Measurements from ENCODE around the gene ASXL3.

ASXL3 gene

GRCh38 chr18:33581856-33582255, 3.8 kb downstream of the ASXL3 start:
- no peak for DNase-seq (ENCODE audit: low read depth, low spot score)

GRCh38 chr18:33583901-33584300, 5.9 kb downstream of the ASXL3 start:
- DNase-seq (ENCODE audit: low read depth, low spot score) = no peak

DNA sequence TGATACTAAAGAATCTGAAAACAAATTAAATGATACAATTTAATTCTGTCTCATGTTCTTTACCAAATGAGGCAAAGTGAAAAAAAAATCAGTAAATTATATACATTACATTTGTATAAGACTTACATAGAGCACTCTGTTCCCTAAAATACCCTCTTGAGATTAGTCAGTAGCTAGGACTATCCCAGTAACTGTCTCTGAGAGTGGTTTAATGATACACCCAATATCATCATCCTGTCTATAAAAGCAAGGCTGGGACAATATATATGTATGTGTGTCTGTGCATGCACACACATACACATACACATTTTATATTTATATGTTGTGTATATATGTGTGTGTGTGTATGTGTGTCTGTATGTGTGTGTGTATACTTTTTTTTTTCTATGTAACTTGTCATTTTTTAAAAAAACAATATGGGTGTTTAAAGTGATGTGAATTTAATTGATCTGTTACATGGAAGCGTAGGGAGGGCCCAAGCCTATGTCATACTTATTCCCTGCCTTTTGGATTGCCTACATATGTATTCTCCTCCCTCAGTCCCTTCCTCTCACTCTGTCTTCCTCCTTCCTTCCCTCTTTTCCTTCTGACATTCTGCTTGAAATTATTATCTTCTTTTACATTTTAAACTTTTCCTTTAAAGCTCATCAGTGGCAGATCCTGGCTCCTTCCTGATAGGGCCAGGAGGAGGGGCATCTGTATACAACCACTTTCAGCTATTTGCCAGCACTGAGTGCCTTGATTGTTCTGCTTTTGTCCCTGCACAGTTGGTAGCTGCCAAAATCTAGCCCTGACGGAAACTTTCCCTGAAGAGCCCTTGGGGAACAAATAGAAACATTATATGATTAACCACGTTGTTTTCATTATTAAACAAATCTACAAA, 6.8 kb downstream of the ASXL3 start:
- no peak for DNase-seq (ENCODE audit: low read depth, low spot score)

DNA sequence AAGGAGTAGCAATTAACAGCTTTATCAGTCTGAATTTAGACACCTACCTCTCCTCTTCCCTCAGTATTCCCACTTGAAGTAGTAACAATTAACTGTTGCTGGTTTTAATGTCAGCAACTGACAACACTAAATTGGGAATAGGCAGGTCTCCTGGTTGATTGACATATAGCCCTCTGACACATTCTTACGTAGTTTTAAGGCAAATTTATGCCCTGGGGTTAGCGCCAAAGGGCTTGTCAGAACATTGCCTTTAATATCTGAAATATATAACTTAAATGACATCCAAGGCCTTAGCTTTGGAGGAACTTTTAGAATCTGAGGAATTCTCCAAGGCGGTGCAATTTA, 7.4 kb downstream of the ASXL3 start:
- DNase-seq (ENCODE audit: low read depth, low spot score) = no peak

GRCh38 chr18:33588361-33588760, 10.3 kb downstream of the ASXL3 start:
- no peak for DNase-seq (ENCODE audit: low read depth, low spot score)

GRCh38 chr18:33593261-33593660, 15.2 kb downstream of the ASXL3 start:
- DNase-seq (ENCODE audit: low read depth, low spot score) = no peak

- no peak for DNase-seq (ENCODE audit: low read depth, low spot score)
Measured at GRCh38 chr18:33594799-33595198, 16.8 kb downstream of the ASXL3 start.

GRCh38 chr18:33596178-33596854, 18.3 kb downstream of the ASXL3 start:
- no peak for DNase-seq (ENCODE audit: low read depth, low spot score)

GRCh38 chr18:33600846-33601245, 22.8 kb downstream of the ASXL3 start:
- no peak for DNase-seq (ENCODE audit: low read depth, low spot score)

GRCh38 chr18:33603454-33603853, 25.4 kb downstream of the ASXL3 start:
- DNase-seq (ENCODE audit: low read depth, low spot score) = no peak

DNA sequence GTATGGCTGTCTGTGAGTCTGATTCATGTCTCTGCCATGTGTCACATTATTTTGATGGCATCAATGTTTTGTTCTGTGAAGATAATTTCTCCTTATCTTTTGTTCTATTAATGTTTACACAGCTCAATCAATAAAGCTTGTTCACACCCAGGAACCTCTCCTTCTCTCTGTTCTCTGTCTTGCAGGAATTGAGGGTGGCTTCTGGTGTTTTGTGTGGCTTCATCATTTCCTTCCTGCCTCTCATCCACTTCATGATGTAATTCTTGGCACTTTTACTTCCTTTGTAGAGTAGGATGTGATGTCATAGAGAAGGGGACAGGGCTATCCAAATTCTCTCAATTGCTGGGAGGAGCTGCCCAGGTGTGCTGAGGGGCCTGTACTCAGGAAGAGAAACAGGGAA, 27.2 kb downstream of the ASXL3 start:
- DNase-seq (ENCODE audit: low read depth, low spot score) = no peak

- no peak for DNase-seq (ENCODE audit: low read depth, low spot score)
Measured at GRCh38 chr18:33606621-33607020, 28.6 kb downstream of the ASXL3 start.

DNA sequence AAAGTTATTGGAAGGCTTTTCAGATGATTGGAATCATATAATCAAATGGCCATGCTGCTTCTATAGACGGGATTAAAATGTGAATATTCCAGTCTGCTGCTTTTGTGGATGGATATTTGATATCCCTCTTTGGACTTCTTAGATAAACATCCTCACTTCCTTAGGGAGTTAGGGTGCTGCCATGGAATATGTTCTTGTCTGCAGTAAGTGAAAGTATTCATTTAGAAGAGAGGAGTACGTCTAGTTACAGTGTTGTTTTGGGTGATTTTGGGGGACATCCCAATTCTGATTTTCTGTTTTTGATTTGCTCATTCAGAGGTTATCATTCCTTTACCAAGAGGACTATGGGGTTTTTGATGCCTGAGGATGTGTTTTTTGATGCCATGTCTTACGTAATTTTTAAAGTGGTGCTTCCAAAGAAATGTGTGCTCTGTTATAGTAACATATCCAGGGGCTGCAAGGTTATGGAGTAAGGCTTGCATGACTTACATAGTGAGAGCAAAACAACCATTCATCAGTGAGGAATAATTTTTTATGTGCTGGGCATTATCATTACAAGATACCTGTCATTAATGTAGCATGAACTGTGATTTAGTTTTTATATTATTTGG, 33.6 kb downstream of the ASXL3 start:
- DNase-seq (ENCODE audit: low read depth, low spot score) = no peak

DNA sequence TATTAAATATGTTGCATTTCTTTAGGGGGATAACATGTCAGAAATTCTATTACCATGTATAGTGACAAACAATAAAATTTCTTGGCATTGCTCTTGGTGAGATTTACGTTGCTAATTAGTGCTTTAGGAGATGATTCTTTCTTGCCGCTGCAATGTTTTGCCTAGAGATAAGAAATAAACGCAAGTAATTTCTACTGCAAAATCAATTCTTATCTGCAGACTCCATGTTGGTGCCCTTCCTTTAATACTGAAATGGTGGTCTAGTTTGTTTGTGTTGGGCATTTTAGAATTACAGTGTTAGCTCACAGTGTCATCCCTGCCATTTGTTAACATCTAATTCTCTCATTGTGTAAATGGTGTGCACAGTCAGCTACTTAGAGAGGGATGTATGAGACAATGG, 34.6 kb downstream of the ASXL3 start:
- no peak for DNase-seq (ENCODE audit: low read depth, low spot score)

DNA sequence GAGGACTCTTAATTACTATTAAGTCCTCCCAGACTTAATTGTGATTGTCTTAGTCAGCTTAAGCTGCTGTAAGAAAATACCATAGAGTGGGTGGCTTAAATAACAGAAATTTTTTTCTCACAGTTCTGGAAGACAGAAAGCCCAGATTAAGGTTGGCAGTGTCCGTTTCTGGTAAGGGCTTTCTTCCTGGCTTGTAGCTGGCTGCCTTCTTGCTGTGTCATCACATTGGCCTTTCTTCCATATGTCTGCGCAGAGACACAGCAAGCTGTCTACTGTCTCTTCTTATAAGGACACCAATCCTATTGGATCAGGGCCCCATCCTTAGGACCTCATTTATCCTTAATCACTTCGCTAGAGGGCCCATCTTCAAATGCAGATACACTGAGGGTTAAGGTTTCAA, 38.5 kb downstream of the ASXL3 start:
- DNase-seq (ENCODE audit: low read depth, low spot score) = no peak

DNA sequence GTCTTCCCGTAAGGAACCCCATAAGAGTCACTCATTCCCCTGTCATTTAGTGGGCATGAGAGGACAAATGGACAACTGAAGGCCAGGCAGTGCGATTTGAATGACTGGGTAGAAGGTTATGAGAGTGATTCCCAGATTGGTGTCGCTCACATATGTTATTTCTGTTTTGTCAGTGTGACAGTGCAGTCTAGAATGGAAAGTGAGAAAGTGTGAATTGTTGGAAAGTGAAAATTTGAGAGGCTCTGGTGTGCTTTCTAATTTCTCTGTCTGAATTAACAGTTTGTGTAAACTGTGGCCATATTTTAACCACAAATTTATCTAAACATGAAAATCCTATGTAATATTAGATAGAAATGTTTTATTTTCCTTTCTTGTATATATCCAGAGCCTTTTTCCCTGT, 49.1 kb downstream of the ASXL3 start:
- no peak for DNase-seq (ENCODE audit: low read depth, low spot score)

- no peak for DNase-seq (ENCODE audit: low read depth, low spot score)
Measured at GRCh38 chr18:33630476-33630875, 52.5 kb downstream of the ASXL3 start.

GRCh38 chr18:33641141-33641540, 63.1 kb downstream of the ASXL3 start:
- no peak for DNase-seq (ENCODE audit: low read depth, low spot score)

GRCh38 chr18:33644494-33644893, 66.5 kb downstream of the ASXL3 start:
- DNase-seq (ENCODE audit: low read depth, low spot score) = no peak

DNA sequence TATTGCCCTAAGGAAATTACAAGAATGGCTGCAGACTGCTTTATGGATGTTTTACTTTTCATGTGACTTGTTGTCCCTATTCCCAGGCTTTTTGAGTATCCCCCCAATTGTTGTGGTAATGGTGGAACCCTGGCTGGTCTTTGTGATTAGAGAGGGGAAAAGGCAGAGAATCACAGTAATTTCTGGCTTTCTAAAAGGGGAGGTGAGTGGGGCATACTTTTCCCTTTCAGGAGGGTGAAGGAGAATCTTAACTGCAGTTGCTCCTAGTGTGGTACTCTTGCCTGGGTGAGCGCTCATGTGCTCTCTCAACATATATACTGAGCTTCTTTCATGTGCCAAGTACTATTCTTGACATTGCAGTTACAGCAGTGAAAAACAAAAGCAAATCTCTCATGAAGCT, 69.3 kb downstream of the ASXL3 start:
- DNase-seq (ENCODE audit: low read depth, low spot score) = no peak

DNA sequence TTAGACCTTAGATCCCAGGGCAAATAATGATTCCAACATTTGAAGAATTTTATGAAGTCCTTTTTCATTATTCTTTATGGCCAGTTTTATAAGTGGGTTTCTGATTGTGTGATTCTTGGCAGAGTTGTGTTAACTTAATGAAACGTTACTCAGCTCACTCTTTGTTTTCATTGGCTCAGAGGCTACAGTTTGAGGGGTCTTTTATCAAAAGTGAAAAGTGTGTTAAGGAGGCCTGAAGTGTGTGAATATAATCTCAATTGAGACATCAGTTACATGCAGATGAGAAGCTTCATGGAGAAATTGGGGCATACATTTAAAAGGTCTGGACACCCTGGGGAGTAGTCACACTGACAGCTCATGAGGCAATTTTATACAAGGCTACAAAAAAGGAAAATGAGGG, 74.6 kb downstream of the ASXL3 start:
- DNase-seq (ENCODE audit: low read depth, low spot score) = no peak

DNA sequence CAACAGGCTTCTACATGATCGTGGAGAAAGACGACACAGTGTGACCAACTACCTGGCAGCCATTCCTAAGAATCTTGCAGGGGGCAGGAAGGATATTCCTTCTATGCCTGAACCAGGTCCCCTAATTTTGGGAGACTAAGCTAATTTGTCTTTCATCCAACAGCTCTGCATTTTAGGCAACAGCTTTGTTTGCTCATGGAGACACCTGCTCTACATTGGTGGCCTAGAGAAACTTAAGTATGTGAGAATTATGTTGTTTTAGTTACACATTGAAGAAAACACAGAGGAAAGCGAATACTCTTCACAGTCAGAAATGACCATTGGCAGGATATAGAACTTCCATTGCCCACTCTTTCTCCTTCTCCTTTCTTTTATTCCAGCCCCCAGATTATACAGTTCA, 75.2 kb downstream of the ASXL3 start:
- DNase-seq (ENCODE audit: low read depth, low spot score) = no peak

GRCh38 chr18:33656889-33657448, 79.0 kb downstream of the ASXL3 start:
- DNase-seq (ENCODE audit: low read depth, low spot score) = no peak
